Gastroesophageal sphincter (tissue), 4 donors: Measurements from ENCODE around the gene WDCP. TPM values are rescaled to one million over a fixed set of nuclear protein-coding genes. Genes with fewer than 3 reads are reported as not detected.

ENCODE experiments used
- small RNA-seq, 4 donors: library from RNA; depleted of rRNA; stranded (forward); fragments of <200 nt; gene quantifications; one replicate each; pipeline ENCODE3, GENCODE V24; 2016
- total RNA-seq, 4 donors: library from RNA; depleted of rRNA; stranded (reverse); fragments of >200 nt; gene quantifications; one replicate each; pipeline ENCODE4 v1.1.0, GENCODE V29; 2016

Gene WDCP
- total RNA-seq, 4 donors from 2014 or later = 5.9 to 7.3 (median 6.4) TPM

Small RNA genes lying within 50 kb of the gene (small RNA-seq; reads per million reads assigned to genes)
- gene RN7SL610P (0 reads per million in 4 donors), gene RNU6-370P (0 reads per million in 4 donors)

Other genes starting within 250 kb of the WDCP start
- 10 to 100 TPM; 10.4 to 36.1 (median 16.8) TPM for gene ATAD2B, start 120.3 kb downstream of the WDCP start, total RNA-seq
- gene UBXN2A, start 106.9 kb downstream of the WDCP start, total RNA-seq = 10 to 100 TPM; 19.1 to 29.3 (median 22.2) TPM
- under 1 TPM in 1 of 4 donors, not detected in 3; 0.39 TPM for gene MFSD2B, start 37.3 kb downstream of the WDCP start, total RNA-seq
- 1 to 10 TPM; 2.3 to 8.6 (median 5.5) TPM for gene FKBP1B, start 2.4 kb upstream of the WDCP start, total RNA-seq
- gene SF3B6, start 28.9 kb upstream of the WDCP start, total RNA-seq = 100 to 1,000 TPM in 3 of 4 donors, 10 to 100 TPM in 1; 96.8 to 128 (median 115) TPM
- 10 to 100 TPM in 1 of 4 donors, 1 to 10 TPM in 3; 5.6 to 10.1 (median 8.9) TPM for gene TP53I3, start 37.4 kb upstream of the WDCP start, total RNA-seq
- gene PFN4, start 75.9 kb upstream of the WDCP start, total RNA-seq = under 1 TPM in 1 of 4 donors, not detected in 3; 0.94 TPM
- gene FAM228B, start 76.1 kb upstream of the WDCP start, total RNA-seq = 10 to 100 TPM; 24.0 to 45.5 (median 30.9) TPM
- gene FAM228A, start 127.7 kb upstream of the WDCP start, total RNA-seq = 1 to 10 TPM in 3 of 4 donors, under 1 TPM in 1; 0.54 to 3.7 (median 2.0) TPM